HEK293T (cell line): ENCODE results near the gene NEMP1.

Experiments used
- CTCF ChIA-PET: fragments of 350-600 bp; formaldehyde crosslinking; extraction: SDS; loops from one replicate; lab custom pipeline; 2021; ENCODE audit warnings: antibody characterized with exemption, inconsistent platforms; lab: Yijun Ruan, JAX
- POLR2A ChIA-PET: fragments of 350-600 bp; formaldehyde crosslinking; extraction: SDS; loops from one replicate; lab custom pipeline; 2020; ENCODE audit warnings: antibody characterized with exemption, inconsistent platforms; lab: Yijun Ruan, JAX
- DNase-seq: peaks from one replicate; pipeline ENCODE4 v3.0.0; 2012; ENCODE audit warnings: mixed read lengths; ENCODE audit errors: extremely low spot score
- ARNT ChIP-seq: fragments of 450-650 bp; IDR thresholded peaks from 2 replicates; pipeline ENCODE4 v1.6.1; 2017; ENCODE audit warnings: mild to moderate bottlenecking
- BHLHE40 ChIP-seq: fragments of 450-650 bp; IDR thresholded peaks from 2 replicates; pipeline ENCODE4 v1.6.1; 2016; ENCODE audit warnings: mild to moderate bottlenecking, moderate library complexity, borderline replicate concordance
- CTBP1 ChIP-seq: fragments of 450-650 bp; IDR thresholded peaks from 2 replicates; pipeline ENCODE4 v1.6.1; 2016; ENCODE audit warnings: borderline replicate concordance
- ELF4 ChIP-seq: fragments of 450-650 bp; IDR thresholded peaks from 2 replicates; pipeline ENCODE4 v1.6.1; 2017; ENCODE audit warnings: antibody characterized with exemption
- FOXA1 ChIP-seq: fragments of 450-650 bp; IDR thresholded peaks from 2 replicates; pipeline ENCODE4 v1.6.1; 2016; ENCODE audit warnings: mild to moderate bottlenecking
- FOXK2 ChIP-seq: fragments of 450-650 bp; IDR thresholded peaks from 2 replicates; pipeline ENCODE4 v1.6.1; 2016; ENCODE audit warnings: mild to moderate bottlenecking
- FOXM1 ChIP-seq: fragments of 450-650 bp; IDR thresholded peaks from 2 replicates; pipeline ENCODE4 v1.6.1; 2017; ENCODE audit warnings: mild to moderate bottlenecking, borderline replicate concordance
- HDGF ChIP-seq: fragments of 450-650 bp; IDR thresholded peaks from 2 replicates; pipeline ENCODE4 v1.6.1; 2017; ENCODE audit warnings: antibody characterized with exemption, borderline replicate concordance
- L3MBTL2 ChIP-seq: fragments of 450-650 bp; conservative IDR thresholded peaks from 2 replicates; pipeline ENCODE4 v1.6.1; 2016; ENCODE audit warnings: mild to moderate bottlenecking
- LEF1 ChIP-seq: fragments of 450-650 bp; IDR thresholded peaks from 2 replicates; pipeline ENCODE4 v1.6.1; 2017; ENCODE audit warnings: mild to moderate bottlenecking, borderline replicate concordance
- NFRKB ChIP-seq: fragments of 450-650 bp; IDR thresholded peaks from 2 replicates; pipeline ENCODE4 v1.6.1; 2016; ENCODE audit warnings: mild to moderate bottlenecking, moderate library complexity
- PKNOX1 ChIP-seq: fragments of 450-650 bp; IDR thresholded peaks from 2 replicates; pipeline ENCODE4 v1.6.1; 2016
- SP1 ChIP-seq: fragments of 450-650 bp; IDR thresholded peaks from 2 replicates; pipeline ENCODE4 v1.6.1; 2017
- SUZ12 ChIP-seq: fragments of 450-650 bp; IDR thresholded peaks from 2 replicates; pipeline ENCODE4 v1.6.1; 2016; ENCODE audit warnings: mild to moderate bottlenecking
- TARDBP ChIP-seq: fragments of 450-650 bp; IDR thresholded peaks from 2 replicates; pipeline ENCODE4 v1.6.1; 2016
- ZNF384 ChIP-seq: fragments of 450-650 bp; IDR thresholded peaks from 2 replicates; pipeline ENCODE4 v1.6.1; 2016

Gene NEMP1

GRCh38 chr12:57097554-57097835 is 18.9 kb upstream of the NEMP1 start:
- TF ChIP-seq ZNF384 (no peak), HDGF (no peak), SP1 (no peak), SUZ12 (no peak), L3MBTL2 (no peak), LEF1 (no peak), ARNT (no peak), NFRKB (no peak), CTBP1 (no peak), FOXK2 (no peak), ELF4 (no peak), FOXA1 (no peak), FOXM1 (no peak)
- CTCF ChIA-PET: interaction anchor here (0.8 to 3.3 kb wide), 3 partner anchors 14 to 28 kb away, joined by 3 to 11 read pairs (median 5); partner anchors contain the start of gene STAT6
- no peak for DNase-seq
- POLR2A ChIA-PET: interaction anchor here (3.6 kb wide), 1 partner anchor 14 kb away, joined by 25 read pairs; the partner anchor contains the start of gene STAT6

GRCh38 chr12:57096748-57097553 is 18.4 kb upstream of the NEMP1 start:
- DNase-seq: no peak
- ChIA-PET POLR2A (interaction anchor here (2.3 to 3.6 kb wide), 2 partner anchors 15 kb away, joined by 14 to 25 read pairs; partner anchors contain the start of gene STAT6), CTCF (interaction anchor here (0.8 to 1.8 kb wide), 2 partner anchors 16 to 28 kb away, joined by 3 to 5 read pairs; no protein-coding TSS in a partner anchor)
- TF ChIP-seq TARDBP: no peak
- TF ChIP-seq ELF4: no peak
- no peak for TF ChIP-seq HDGF
- no peak for TF ChIP-seq SP1
- no peak for TF ChIP-seq LEF1
- no peak for TF ChIP-seq ARNT
- no peak for TF ChIP-seq PKNOX1
- no peak for TF ChIP-seq FOXK2
- TF ChIP-seq FOXA1: no peak
- no peak for TF ChIP-seq NFRKB

GRCh38 chr12:57096099-57096572 is 17.5 kb upstream of the NEMP1 start:
- ChIA-PET CTCF (interaction anchor here (1.2 to 1.8 kb wide), 2 partner anchors 16 to 27 kb away, joined by 3 to 5 read pairs; no protein-coding TSS in a partner anchor), POLR2A (interaction anchor here (1.2 to 4.7 kb wide), 3 partner anchors 10 to 18 kb away, joined by 4 to 23 read pairs (median 14); partner anchors contain the start of genes NEMP1 and STAT6)
- no peak for DNase-seq
- no peak for TF ChIP-seq FOXK2
- TF ChIP-seq HDGF: no peak
- TF ChIP-seq L3MBTL2: no peak
- no peak for TF ChIP-seq SUZ12
- no peak for TF ChIP-seq SP1
- TF ChIP-seq FOXA1: no peak
- TF ChIP-seq LEF1: no peak
- no peak for TF ChIP-seq NFRKB
- TF ChIP-seq BHLHE40: no peak
- TF ChIP-seq ARNT: no peak
- TF ChIP-seq TARDBP: no peak
- TF ChIP-seq FOXM1: no peak
- TF ChIP-seq ELF4: no peak
- no peak for TF ChIP-seq ZNF384
- no peak for TF ChIP-seq PKNOX1
- TF ChIP-seq CTBP1: no peak

GRCh38 chr12:57095440-57095839 is 16.8 kb upstream of the NEMP1 start:
- TF ChIP-seq HDGF: no peak
- TF ChIP-seq LEF1: no peak
- no peak for TF ChIP-seq TARDBP
- no peak for TF ChIP-seq L3MBTL2
- no peak for TF ChIP-seq FOXK2
- no peak for TF ChIP-seq ELF4
- no peak for TF ChIP-seq CTBP1
- no peak for TF ChIP-seq SP1
- no peak for TF ChIP-seq ARNT
- no peak for TF ChIP-seq PKNOX1
- ChIA-PET POLR2A (interaction anchor here (1.2 to 4.7 kb wide), 3 partner anchors 11 to 17 kb away, joined by 4 to 23 read pairs (median 14); partner anchors contain the start of genes NEMP1 and STAT6), CTCF (interaction anchor here (1.2 kb wide), 1 partner anchor 17 kb away, joined by 3 read pairs; no protein-coding TSS in a partner anchor)
- DNase-seq: no peak

GRCh38 chr12:57094208-57095160 is 15.9 kb upstream of the NEMP1 start:
- TF ChIP-seq HDGF: no peak
- no peak for TF ChIP-seq NFRKB
- TF ChIP-seq TARDBP: no peak
- TF ChIP-seq BHLHE40: no peak
- no peak for TF ChIP-seq ARNT
- no peak for TF ChIP-seq ZNF384
- no peak for TF ChIP-seq FOXA1
- no peak for TF ChIP-seq CTBP1
- no peak for TF ChIP-seq SP1
- no peak for TF ChIP-seq ELF4
- no peak for TF ChIP-seq L3MBTL2
- TF ChIP-seq FOXK2: no peak
- TF ChIP-seq LEF1: no peak
- POLR2A ChIA-PET: interaction anchor here (2.3 to 4.7 kb wide), 2 partner anchors 16 to 17 kb away, joined by 14 to 23 read pairs; partner anchors contain the start of genes NEMP1 and STAT6
- CTCF ChIA-PET: interaction anchor here (1.5 to 3.4 kb wide), 3 partner anchors 17 to 67 kb away, joined by 5 to 23 read pairs (median 21); partner anchors contain the start of gene STAT6
- no peak for DNase-seq
